ENCODE results near the gene LIMS3. TPM values are rescaled to one million over a fixed set of nuclear protein-coding genes. Genes with fewer than 3 reads are reported as not detected.

The LIMS3 gene
- not detected in 5 replicates for total RNA-seq (2022; extraction: Qiagen RNA extraction)

GRCh38 chr2:109898462-109899336 is at the start of gene LIMS3:
Gene LIMS3, plus strand, starts transcription at chr2:109898688. Its CDS starts 41 bp downstream, at chr2:109898729.

Other genes with a start within 250 kb of the LIMS3 start
- gene RGPD5, start 104.4 kb upstream of the LIMS3 start, total RNA-seq (2022; extraction: Qiagen RNA extraction) = 4.6 to 10.0 TPM (median 8.6 TPM) in 5 replicates
- 154 to 172 TPM (median 164 TPM) in 5 replicates for gene MALL, start 217.1 kb downstream of the LIMS3 start, total RNA-seq (2022; extraction: Qiagen RNA extraction)

Measured in A549 treated with dexamethasone at 1 μM for 4 hours (cell line).